RWPE1 (cell line): ENCODE data around the gene NBEA.
A peak's percentile ranks its signal among the peaks of the same experiment; 100 is the strongest.

Experiments used
- CTCF ChIA-PET: fragments of 350-600 bp; sonication (Branson Sonifier 250); formaldehyde crosslinking; extraction: SDS; loops from one replicate; lab custom pipeline; 2021; lab: Yijun Ruan, JAX
- POLR2A ChIA-PET: fragments of 400-600 bp; formaldehyde crosslinking; extraction: SDS; loops from one replicate; lab custom pipeline; 2020; ENCODE audit warnings: antibody characterized with exemption; ENCODE audit not compliant: low non-redundant PET; lab: Yijun Ruan, JAX
- DNase-seq: peaks from one replicate; pipeline ENCODE4 v3.0.0; 2012; ENCODE audit warnings: low spot score
- H3K27ac ChIP-seq: fragments of 450-650 bp; 2 replicates; pipeline ENCODE4 v1.5.1; 2017
- CTCF ChIP-seq: fragments of 450-650 bp; conservative IDR thresholded peaks from 2 replicates; pipeline ENCODE4 v1.5.1; 2017; ENCODE audit warnings: low read depth, mild to moderate bottlenecking

The NBEA gene

GRCh38 chr13:35598790-35599369, 656.8 kb downstream of the NBEA start:
- no peak overlapping the region for H3K27ac ChIP-seq
- no peak for TF ChIP-seq CTCF
- DNase-seq = no peak
- ChIA-PET CTCF (no interaction called here), POLR2A (no interaction called here)

- H3K27ac ChIP-seq = no peak overlapping the region
- TF ChIP-seq CTCF = no peak
- DNase-seq = peak; percentile 2
- ChIA-PET CTCF (interaction anchor here (0.7 kb wide), 1 partner anchor 189 kb away, joined by 3 read pairs; no protein-coding TSS in a partner anchor), POLR2A (no interaction called here)
These were observed 657.3 kb downstream of the NBEA start for GRCh38 chr13:35599384-35599783.

GRCh38 chr13:35600137-35600536, 658.1 kb downstream of the NBEA start:
- POLR2A ChIA-PET = no interaction called here
- H3K27ac ChIP-seq = no peak overlapping the region
- no peak for TF ChIP-seq CTCF
- no peak for DNase-seq
- CTCF ChIA-PET = interaction anchor here (0.7 kb wide), 1 partner anchor 188 kb away, joined by 3 read pairs; no protein-coding TSS in a partner anchor

GRCh38 chr13:35603593-35604285, 661.7 kb downstream of the NBEA start:
- ChIA-PET CTCF (no interaction called here), POLR2A (no interaction called here)
- H3K27ac ChIP-seq = no peak overlapping the region
- no peak for TF ChIP-seq CTCF
- no peak for DNase-seq

- DNase-seq = no peak
- ChIA-PET CTCF (no interaction called here), POLR2A (no interaction called here)
- TF ChIP-seq CTCF = no peak
- no peak overlapping the region for H3K27ac ChIP-seq
These were observed 672.6 kb downstream of the NBEA start for GRCh38 chr13:35614666-35615065.

- TF ChIP-seq CTCF = no peak
- no peak overlapping the region for H3K27ac ChIP-seq
- POLR2A ChIA-PET = no interaction called here
- CTCF ChIA-PET = no interaction called here
- DNase-seq = no peak
These were observed 675.4 kb downstream of the NBEA start for GRCh38 chr13:35617420-35617819.
